Measurements from ENCODE around the gene TMEM139. TPM values are rescaled to one million over a fixed set of nuclear protein-coding genes. Genes with fewer than 3 reads are reported as not detected.
A peak's percentile ranks its signal among the peaks of the same experiment; 100 is the strongest.

TMEM139 gene
- total RNA-seq, 1 experiment from 2014 or later, result 48.4 TPM

DNA sequence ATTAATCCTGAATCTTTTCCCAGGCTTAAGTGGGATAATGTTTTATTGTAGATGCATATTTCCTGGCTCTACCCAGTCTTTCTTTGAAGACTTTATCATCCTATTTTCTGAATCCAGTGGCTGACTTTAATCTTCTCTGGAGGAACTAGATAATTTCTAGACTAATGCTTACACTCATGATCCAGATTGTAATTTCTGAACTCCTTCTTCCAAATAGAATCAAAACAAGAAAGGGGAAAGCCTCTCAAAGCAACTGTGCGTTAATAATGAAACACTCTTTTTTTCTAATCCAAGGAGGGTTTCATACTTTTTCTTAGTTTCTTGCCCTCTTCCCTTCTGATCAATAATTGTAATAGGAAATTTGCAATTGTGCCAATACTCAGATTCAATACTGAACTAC, 13.5 kb upstream of the TMEM139 start:
- DNase-seq, result no peak
- Mint-ChIP-seq H3K36me3 (ENCODE audit: insufficient read depth, unreplicated experiment) (peaks cover 14% of the 10 kb centered on the region), H3K27ac (ENCODE audit: unreplicated experiment) (no peak overlapping the region), H3K9me3 (ENCODE audit: low read depth, unreplicated experiment) (no peaks in the 10 kb centered on the region), H3K4me3 (ENCODE audit: low read depth, unreplicated experiment) (no peak overlapping the region), H3K4me1 (ENCODE audit: low read depth, unreplicated experiment) (no peaks in the 10 kb centered on the region), H3K27me3 (ENCODE audit: unreplicated experiment) (no peaks in the 10 kb centered on the region)
- intact Hi-C loops (cut with micrococcal nuclease; ENCODE audit: unreplicated experiment), result no loop called here
- TF ChIP-seq CTCF (IDR thresholded peaks at IDR 0.05; ENCODE audit: unreplicated experiment), result no peak
- BruUV-seq (replicated peaks), result no TSS peak
- CTCF ChIA-PET, result no interaction called here

GRCh38 chr7:143272871-143273270, 11.9 kb upstream of the TMEM139 start:
- no peaks in the 10 kb centered on the region for H3K4me1 Mint-ChIP-seq (ENCODE audit: low read depth, unreplicated experiment)
- TF ChIP-seq CTCF (IDR thresholded peaks at IDR 0.05; ENCODE audit: unreplicated experiment), result no peak
- H3K27ac Mint-ChIP-seq (ENCODE audit: unreplicated experiment), result no peak overlapping the region
- H3K27me3 Mint-ChIP-seq (ENCODE audit: unreplicated experiment), result no peaks in the 10 kb centered on the region
- BruUV-seq (replicated peaks), result no TSS peak
- no peak for DNase-seq
- H3K9me3 Mint-ChIP-seq (ENCODE audit: low read depth, unreplicated experiment), result no peaks in the 10 kb centered on the region
- H3K36me3 Mint-ChIP-seq (ENCODE audit: insufficient read depth, unreplicated experiment), result peaks cover 11% of the 10 kb centered on the region
- CTCF ChIA-PET, result no interaction called here
- H3K4me3 Mint-ChIP-seq (ENCODE audit: low read depth, unreplicated experiment), result no peak overlapping the region
- intact Hi-C loops (cut with micrococcal nuclease; ENCODE audit: unreplicated experiment), result no loop called here

DNA sequence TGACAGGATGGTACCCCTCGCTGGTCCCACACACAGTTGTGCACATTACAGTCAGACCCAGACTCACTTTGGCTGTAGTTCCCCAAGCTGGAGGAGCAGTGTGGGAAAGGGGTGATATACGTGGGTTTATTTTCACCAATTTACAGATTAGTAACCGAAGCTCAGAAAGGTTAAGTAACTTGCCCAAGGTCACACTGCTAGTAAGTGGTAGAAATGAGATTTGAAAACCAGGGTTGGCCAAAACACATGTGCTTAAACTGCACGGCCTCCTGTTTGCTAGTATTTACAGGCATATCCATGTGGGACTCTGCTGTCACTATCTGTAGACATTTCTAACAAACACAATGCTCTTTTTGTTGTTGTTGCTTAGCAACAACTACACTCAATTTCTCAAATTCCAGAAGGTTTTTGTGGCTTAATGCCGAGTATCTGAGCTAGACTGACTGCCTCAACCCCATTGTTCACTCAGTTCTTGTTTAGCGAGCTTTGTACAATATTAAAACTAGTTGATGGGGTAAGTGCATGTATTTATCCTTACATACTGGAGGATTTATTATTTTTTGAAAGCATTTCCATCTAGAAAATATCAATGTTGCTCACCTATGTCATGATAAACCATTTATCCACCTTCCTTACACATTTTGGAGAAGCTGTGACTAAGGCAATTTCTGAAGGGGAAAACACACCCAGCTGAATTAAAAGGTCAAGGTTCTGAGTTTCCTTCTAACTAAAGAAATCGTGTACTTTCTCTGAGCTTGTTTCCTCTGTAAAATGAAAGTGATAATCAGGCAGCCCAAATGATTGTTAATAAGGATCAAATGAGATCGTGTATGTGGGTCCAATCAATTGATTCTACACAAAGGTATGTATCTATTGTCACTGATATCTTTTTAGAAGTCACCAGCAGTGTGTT, 5.3 kb upstream of the TMEM139 start:
- peaks cover 9% of the 10 kb centered on the region for H3K36me3 Mint-ChIP-seq (ENCODE audit: insufficient read depth, unreplicated experiment)
- no peaks in the 10 kb centered on the region for H3K27me3 Mint-ChIP-seq (ENCODE audit: unreplicated experiment)
- BruUV-seq (replicated peaks), result no TSS peak
- intact Hi-C loops (cut with micrococcal nuclease; ENCODE audit: unreplicated experiment), result no loop called here
- H3K4me1 Mint-ChIP-seq (ENCODE audit: low read depth, unreplicated experiment), result peaks cover 37% of the 10 kb centered on the region
- H3K4me3 Mint-ChIP-seq (ENCODE audit: low read depth, unreplicated experiment), result peak overlapping the region; percentile 37
- peak; percentile 48 for DNase-seq
- H3K9me3 Mint-ChIP-seq (ENCODE audit: low read depth, unreplicated experiment), result no peaks in the 10 kb centered on the region
- TF ChIP-seq CTCF (IDR thresholded peaks at IDR 0.05; ENCODE audit: unreplicated experiment), result no peak
- peak overlapping the region; percentile 90 for H3K27ac Mint-ChIP-seq (ENCODE audit: unreplicated experiment)
- CTCF ChIA-PET, result interaction anchor here (0.5 to 1.8 kb wide), 3 partner anchors 9 to 136 kb away, joined by 3 to 10 read pairs (median 4); partner anchors contain the start of gene CASP2

- Mint-ChIP-seq H3K27me3 (ENCODE audit: unreplicated experiment) (no peaks in the 10 kb centered on the region), H3K4me1 (ENCODE audit: low read depth, unreplicated experiment) (peaks cover 42% of the 10 kb centered on the region), H3K9me3 (ENCODE audit: low read depth, unreplicated experiment) (no peaks in the 10 kb centered on the region), H3K27ac (ENCODE audit: unreplicated experiment) (peak overlapping the region; percentile 90), H3K36me3 (ENCODE audit: insufficient read depth, unreplicated experiment) (peaks cover 16% of the 10 kb centered on the region), H3K4me3 (ENCODE audit: low read depth, unreplicated experiment) (peak overlapping the region; percentile 37)
- CTCF ChIA-PET, result interaction anchor here (1.1 to 1.8 kb wide), 2 partner anchors 8 to 40 kb away, joined by 3 to 10 read pairs; partner anchors contain the start of gene CASP2
- BruUV-seq (replicated peaks), result no TSS peak
- no peak for TF ChIP-seq CTCF (IDR thresholded peaks at IDR 0.05; ENCODE audit: unreplicated experiment)
- intact Hi-C loops (cut with micrococcal nuclease; ENCODE audit: unreplicated experiment), result no loop called here
- no peak for DNase-seq
These were observed 4.6 kb upstream of the TMEM139 start for GRCh38 chr7:143280160-143280559.
